ENCODE results near the gene CACNG5.

The CACNG5 gene

GRCh38 chr17:66831383-66832210 lies 3.3 kb upstream of the CACNG5 start:
- H3K27ac ChIP-seq (replicated peaks) = no peak overlapping the region
- no peak for TF ChIP-seq SPI1 (IDR thresholded peaks at IDR 0.05; ENCODE audit: borderline replicate concordance, low read depth)
- TF ChIP-seq GABPA (IDR thresholded peaks at IDR 0.05; ENCODE audit: low read depth) = no peak
- TF ChIP-seq POLR2AphosphoS5 (IDR thresholded peaks at IDR 0.05; ENCODE audit: low read depth) = no peak
- TF ChIP-seq, protein P1, sequence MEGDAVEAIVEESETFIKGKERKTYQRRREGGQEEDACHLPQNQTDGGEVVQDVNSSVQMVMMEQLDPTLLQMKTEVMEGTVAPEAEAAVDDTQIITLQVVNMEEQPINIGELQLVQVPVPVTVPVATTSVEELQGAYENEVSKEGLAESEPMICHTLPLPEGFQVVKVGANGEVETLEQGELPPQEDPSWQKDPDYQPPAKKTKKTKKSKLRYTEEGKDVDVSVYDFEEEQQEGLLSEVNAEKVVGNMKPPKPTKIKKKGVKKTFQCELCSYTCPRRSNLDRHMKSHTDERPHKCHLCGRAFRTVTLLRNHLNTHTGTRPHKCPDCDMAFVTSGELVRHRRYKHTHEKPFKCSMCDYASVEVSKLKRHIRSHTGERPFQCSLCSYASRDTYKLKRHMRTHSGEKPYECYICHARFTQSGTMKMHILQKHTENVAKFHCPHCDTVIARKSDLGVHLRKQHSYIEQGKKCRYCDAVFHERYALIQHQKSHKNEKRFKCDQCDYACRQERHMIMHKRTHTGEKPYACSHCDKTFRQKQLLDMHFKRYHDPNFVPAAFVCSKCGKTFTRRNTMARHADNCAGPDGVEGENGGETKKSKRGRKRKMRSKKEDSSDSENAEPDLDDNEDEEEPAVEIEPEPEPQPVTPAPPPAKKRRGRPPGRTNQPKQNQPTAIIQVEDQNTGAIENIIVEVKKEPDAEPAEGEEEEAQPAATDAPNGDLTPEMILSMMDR (IDR thresholded peaks at IDR 0.05; ENCODE audit: insufficient read depth, low read length) = no peak
- TF ChIP-seq REST (IDR thresholded peaks at IDR 0.05; ENCODE audit: insufficient replicate concordance, low read depth) = no peak
- peaks cover 17% of the 10 kb centered on the region for H3K27me3 ChIP-seq (ENCODE audit: insufficient read depth, poor library complexity, severe bottlenecking)
- H3K4me3 ChIP-seq (replicated peaks; ENCODE audit: insufficient read depth, low read length) = no peak overlapping the region
- no peak for DNase-seq (ENCODE audit: low read depth in 1 of 2, low spot score in 1 of 2)

DNA sequence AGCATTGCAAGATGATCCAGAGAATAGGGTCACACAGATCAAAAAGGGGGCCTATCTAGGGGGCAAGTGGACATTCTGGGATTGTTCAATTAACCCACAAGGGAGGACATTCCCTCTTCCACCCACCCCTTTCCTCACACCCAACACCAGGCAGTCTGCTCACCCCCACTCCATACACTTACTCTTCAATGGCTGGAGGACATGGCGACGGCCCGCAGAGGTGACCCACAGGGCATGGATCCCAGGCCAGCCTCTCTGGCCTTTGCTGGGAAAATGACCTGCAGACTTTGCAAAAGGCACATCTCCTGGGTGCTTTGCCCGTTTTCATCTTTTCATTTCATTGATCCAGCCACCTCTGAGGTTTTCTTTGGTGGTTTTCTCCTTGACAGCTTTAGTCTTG lies 1.7 kb upstream of the CACNG5 start:
- TF ChIP-seq POLR2AphosphoS5 (IDR thresholded peaks at IDR 0.05; ENCODE audit: low read depth) = no peak
- no peak for TF ChIP-seq GABPA (IDR thresholded peaks at IDR 0.05; ENCODE audit: low read depth)
- TF ChIP-seq REST (IDR thresholded peaks at IDR 0.05; ENCODE audit: insufficient replicate concordance, low read depth) = no peak
- DNase-seq (ENCODE audit: low read depth in 1 of 2, low spot score in 1 of 2) = no peak
- Histone ChIP-seq H3K4me3 (replicated peaks; ENCODE audit: insufficient read depth, low read length) (no peak overlapping the region), H3K27me3 (ENCODE audit: insufficient read depth, poor library complexity, severe bottlenecking) (peaks cover 17% of the 10 kb centered on the region), H3K27ac (replicated peaks) (no peak overlapping the region)

DNA sequence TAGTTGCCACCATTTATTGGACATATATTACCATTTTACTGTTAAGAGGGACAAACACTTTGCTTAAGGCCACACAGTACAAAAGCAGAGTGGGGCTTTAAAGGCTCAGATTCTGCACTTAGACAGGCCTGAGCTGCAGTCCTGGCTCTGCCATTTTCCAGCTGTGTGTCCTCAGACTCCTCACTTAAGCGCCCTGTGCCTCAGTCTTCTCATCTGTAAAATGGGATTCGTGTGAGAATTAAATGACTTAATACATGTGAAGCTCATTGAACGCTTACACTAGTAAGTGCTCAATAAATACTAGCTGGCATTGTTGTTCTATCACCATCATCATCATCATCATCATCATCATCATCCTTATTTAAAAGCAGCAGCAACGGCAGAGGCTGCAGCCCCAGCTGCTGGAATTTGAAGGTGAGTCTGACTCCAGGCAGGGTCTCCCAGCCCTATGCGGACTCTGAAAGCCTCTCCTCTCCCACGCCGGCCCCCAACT lies 445 bp upstream of the CACNG5 start:
- Histone ChIP-seq H3K27me3 (ENCODE audit: insufficient read depth, poor library complexity, severe bottlenecking) (peaks cover 12% of the 10 kb centered on the region), H3K27ac (replicated peaks) (no peak overlapping the region)
- DNase-seq (ENCODE audit: low read depth in 1 of 2, low spot score in 1 of 2) = no peak

More for the DNA sequence above, 445 bp upstream of the CACNG5 start:
- TF ChIP-seq, protein P1 (IDR thresholded peaks at IDR 0.05; ENCODE audit: insufficient read depth, low read length) = no peak
- TF ChIP-seq REST (IDR thresholded peaks at IDR 0.05; ENCODE audit: insufficient replicate concordance, low read depth) (no peak), GABPA (IDR thresholded peaks at IDR 0.05; ENCODE audit: low read depth) (no peak), POLR2AphosphoS5 (IDR thresholded peaks at IDR 0.05; ENCODE audit: low read depth) (no peak), SPI1 (IDR thresholded peaks at IDR 0.05; ENCODE audit: borderline replicate concordance, low read depth) (no peak)
- H3K4me3 ChIP-seq (replicated peaks; ENCODE audit: insufficient read depth, low read length) = no peak overlapping the region
